Retinal pigment epithelial cell (primary cell): ENCODE measurements around the gene MEIKIN.
A peak's percentile ranks its signal among the peaks of the same experiment; 100 is the strongest.
"Not testable (repeated sequence)": the region's sequence is repeated elsewhere in the genome, so short reads cannot be mapped to it uniquely, and the experiment has no call there.

Source experiments
- DNase-seq: peaks from one replicate; pipeline ENCODE4 v3.0.0-alpha.2; 2010; ENCODE audit warnings: low read depth
- H3K4me3 ChIP-seq: 2 replicates; pipeline ENCODE4 v1.5.1; 2011; ENCODE audit warnings: mild to moderate bottlenecking, low read length, control low read depth, moderate library complexity
- TF ChIP-seq, protein P1 (sequence below): conservative IDR thresholded peaks from 2 replicates; pipeline ENCODE4 v1.5.1; 2011; ENCODE audit warnings: low read depth, low read length, control low read depth, inconsistent platforms

Gene MEIKIN

DNA sequence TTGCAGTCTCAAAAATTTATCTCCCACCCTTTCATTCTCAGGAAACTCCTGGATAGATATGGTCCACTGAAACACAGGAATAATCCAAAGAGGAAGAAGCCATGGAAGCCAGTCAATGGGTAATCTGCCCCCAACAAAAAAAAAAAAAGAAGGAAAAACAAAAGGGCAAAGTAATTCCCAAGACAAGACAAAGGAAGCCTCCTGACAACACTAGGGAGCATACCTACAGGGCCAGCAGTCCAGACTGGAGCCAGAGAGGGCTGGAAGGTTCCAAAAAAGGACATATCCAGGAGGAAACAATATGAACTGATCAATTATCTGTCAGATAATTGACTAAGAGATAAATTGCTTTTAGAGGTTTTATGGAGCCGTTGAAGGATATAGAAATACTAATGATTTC, 161.6 kb downstream of the MEIKIN start:
- DNase-seq = no peak
- H3K4me3 ChIP-seq = no peak overlapping the region
- TF ChIP-seq, protein P1, sequence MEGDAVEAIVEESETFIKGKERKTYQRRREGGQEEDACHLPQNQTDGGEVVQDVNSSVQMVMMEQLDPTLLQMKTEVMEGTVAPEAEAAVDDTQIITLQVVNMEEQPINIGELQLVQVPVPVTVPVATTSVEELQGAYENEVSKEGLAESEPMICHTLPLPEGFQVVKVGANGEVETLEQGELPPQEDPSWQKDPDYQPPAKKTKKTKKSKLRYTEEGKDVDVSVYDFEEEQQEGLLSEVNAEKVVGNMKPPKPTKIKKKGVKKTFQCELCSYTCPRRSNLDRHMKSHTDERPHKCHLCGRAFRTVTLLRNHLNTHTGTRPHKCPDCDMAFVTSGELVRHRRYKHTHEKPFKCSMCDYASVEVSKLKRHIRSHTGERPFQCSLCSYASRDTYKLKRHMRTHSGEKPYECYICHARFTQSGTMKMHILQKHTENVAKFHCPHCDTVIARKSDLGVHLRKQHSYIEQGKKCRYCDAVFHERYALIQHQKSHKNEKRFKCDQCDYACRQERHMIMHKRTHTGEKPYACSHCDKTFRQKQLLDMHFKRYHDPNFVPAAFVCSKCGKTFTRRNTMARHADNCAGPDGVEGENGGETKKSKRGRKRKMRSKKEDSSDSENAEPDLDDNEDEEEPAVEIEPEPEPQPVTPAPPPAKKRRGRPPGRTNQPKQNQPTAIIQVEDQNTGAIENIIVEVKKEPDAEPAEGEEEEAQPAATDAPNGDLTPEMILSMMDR = no peak

DNA sequence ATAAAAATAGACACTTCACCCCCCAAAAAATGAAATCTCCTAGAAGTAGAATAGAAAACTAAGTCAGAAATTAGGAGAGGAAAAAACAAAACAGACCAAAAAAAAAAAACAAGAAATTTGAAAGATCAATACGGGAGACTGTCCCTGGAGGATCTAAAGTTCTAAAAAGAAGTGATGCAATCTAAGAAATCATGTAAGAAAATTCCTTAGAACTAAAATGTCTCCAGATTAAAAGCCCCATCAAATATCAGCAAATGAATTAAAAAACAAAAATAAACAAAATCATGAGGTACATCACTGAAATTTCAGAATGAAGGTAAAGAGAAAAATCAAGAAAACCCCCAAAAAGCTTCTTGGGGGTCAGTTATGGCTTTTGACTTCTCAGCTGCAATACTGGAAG, 162.1 kb downstream of the MEIKIN start:
- DNase-seq = no peak
- TF ChIP-seq, protein P1 = no peak
- H3K4me3 ChIP-seq = no peak overlapping the region

DNA sequence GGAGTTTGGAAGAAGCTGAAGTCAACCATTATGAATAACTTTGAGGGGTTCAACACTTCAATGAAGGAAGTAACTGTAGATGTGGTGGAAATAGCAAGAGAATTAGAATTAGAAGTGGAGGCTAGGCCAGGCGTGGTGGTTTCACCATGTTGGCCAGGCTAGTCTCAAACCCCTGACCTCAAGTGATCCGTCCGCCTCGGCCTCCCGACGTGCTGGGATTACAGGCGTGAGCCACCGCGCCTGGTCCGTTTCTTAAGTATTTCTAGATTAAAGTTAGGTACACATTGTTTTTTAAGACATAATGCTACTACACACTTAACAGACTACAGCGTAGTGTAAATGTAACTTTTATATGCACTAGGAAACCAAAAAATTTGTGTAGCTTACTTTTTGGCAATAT, 162.7 kb downstream of the MEIKIN start:
- no peak overlapping the region for H3K4me3 ChIP-seq
- DNase-seq = no peak
- TF ChIP-seq, protein P1 = no peak

DNA sequence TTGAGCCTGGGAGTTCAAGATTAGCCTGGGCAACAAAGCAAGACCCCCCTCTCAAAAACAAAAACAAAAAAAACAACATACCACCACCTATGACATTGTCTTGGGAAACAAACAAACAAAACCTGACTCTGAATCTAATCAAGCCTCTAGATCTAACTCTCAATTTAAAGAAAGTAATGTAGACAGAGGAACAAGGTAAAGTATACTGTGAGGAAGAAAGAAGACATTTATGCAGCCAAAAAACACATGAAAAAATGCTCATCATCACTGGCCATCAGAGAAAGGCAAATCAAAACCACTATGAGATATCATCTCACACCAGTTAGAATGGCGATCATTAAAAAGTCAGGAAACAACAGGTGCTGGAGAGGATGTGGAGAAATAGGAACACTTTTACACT, 167.3 kb downstream of the MEIKIN start:
- DNase-seq, H3K4me3 ChIP-seq: not testable (repeated sequence)

DNA sequence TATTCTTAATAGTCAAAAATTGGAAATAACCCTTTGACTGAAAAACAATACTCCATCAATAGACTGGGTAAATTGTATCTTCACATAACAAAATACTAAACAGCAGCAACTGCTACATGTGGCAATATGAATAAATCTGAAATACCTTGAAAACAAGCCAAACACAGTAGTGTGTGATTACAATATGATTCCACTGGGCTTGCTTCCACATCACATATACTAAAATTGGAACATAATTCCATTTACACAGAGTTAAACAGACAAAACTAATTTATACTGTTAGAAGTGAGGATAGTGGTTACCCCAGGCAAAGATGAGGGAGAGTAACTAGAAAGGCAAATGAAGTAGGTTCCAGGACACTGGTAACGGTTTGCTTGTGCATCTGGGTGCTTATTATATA, 169.0 kb downstream of the MEIKIN start:
- no peak overlapping the region for H3K4me3 ChIP-seq
- TF ChIP-seq, protein P1 = no peak
- no peak for DNase-seq

DNA sequence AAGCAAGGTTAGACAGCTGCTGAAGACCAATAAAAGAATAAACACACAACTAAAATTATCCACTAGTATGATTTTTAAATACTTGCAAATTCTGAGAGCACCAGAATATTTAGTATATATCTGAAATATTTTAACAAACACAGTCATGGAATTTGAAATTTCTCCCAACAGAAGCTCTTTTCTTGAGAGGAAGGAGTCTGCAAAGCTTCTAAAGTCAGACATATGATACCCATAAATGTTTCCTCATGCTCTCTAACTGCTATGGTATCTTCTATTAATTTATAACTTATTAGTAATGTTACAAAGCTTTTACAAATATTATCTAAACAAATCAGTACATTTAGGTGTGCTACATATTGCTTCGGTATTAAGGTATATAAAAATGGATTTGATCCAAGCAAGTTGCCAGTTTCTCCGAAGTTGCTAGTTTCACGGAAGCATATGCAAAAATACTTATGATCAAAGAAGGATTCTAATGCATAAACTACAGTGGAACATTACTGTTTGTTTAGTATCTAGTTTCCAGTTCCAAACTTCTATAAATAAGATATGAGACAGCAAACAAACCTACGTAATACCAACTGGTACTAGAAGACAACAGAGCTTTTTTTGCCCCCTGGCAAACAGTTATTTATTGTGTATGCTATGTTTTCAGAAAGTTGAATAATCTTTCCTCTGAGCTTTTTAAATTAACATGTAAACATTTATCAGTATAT, 170.7 kb downstream of the MEIKIN start:
- TF ChIP-seq, protein P1 = no peak
- DNase-seq = no peak
- no peak overlapping the region for H3K4me3 ChIP-seq

DNA sequence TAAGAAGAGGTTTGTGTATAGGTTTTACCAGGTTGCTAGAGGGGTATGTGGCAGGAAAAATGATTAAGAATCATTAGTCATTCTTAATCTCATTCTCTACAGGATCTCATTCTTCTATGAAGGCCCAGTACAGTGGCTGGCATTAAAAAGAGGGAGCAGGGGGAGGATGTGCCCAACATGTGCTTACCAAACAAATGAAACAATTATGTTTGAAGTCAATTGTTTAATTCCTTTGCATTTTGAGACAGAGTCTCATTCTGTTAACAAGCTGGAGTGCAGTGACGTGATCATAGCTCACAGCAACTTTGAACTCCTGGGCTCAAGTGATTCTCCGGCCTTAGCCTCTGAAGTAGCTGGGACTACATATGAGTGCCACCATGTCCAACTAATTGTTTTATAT, 171.7 kb downstream of the MEIKIN start:
- no peak overlapping the region for H3K4me3 ChIP-seq
- TF ChIP-seq, protein P1 = no peak
- peak; percentile 76 for DNase-seq
